A549 (cell line): ENCODE results near the gene VANGL1. TPM values are rescaled to one million over a fixed set of nuclear protein-coding genes. Genes with fewer than 3 reads are reported as not detected.

Experiments used
- ATAC-seq, 2 experiments: fragments of 200-7000 bp in 1 of 2; fragments of >200 bp in 1 of 2; cut with Nextera tagmentation in 1 of 2; cut with Tn5 transposase in 1 of 2; 3 replicates each; pipeline versions ENCODE4 v1.8.0 to v1.9.1; 2018 to 2020; ENCODE audit warnings: mild to moderate bottlenecking in 1 of 2, moderate library complexity in 1 of 2
- CTCF ChIA-PET: fragments of 300-600 bp; sonication (Branson Sonifier 250); formaldehyde crosslinking; extraction: SDS; loops from one replicate; lab custom pipeline; 2021; ENCODE audit warnings: antibody characterized with exemption, inconsistent platforms; lab: Yijun Ruan, JAX
- POLR2A ChIA-PET: fragments of 350-600 bp; formaldehyde crosslinking; extraction: SDS; loops from one replicate; lab custom pipeline; 2021; ENCODE audit warnings: antibody characterized with exemption, inconsistent platforms; lab: Yijun Ruan, JAX
- DNase-seq, 2 experiments: peaks; one replicate each; pipeline versions ENCODE4 v3.0.0 to v3.0.0-alpha.2; 2011 to 2016; ENCODE audit warnings: low read depth in 1 of 2, low spot score in 1 of 2
- FAIRE-seq: peaks from 2 replicates; lab custom pipeline; 2011; peaks lifted over from hg19 to GRCh38; lab: Jason Lieb, UNC
- H3K27ac ChIP-seq, 2 experiments: fragments of >200 bp; sonication (Bioruptor Twin); formaldehyde crosslinking; 3 replicates each; pipeline ENCODE4 v1.5.1; 2016 to 2017
- H3K4me1 ChIP-seq: fragments of >200 bp; sonication (Bioruptor Twin); formaldehyde crosslinking; 3 replicates; pipeline ENCODE4 v1.6.1; 2016
- H3K4me2 ChIP-seq: fragments of >200 bp; sonication (Bioruptor Twin); formaldehyde crosslinking; 3 replicates; pipeline ENCODE4 v1.6.1; 2016
- H3K4me3 ChIP-seq: fragments of >200 bp; sonication (Bioruptor Twin); formaldehyde crosslinking; 3 replicates; pipeline ENCODE4 v1.5.1; 2016
- H3K9me3 ChIP-seq: fragments of >200 bp; sonication (Bioruptor Twin); formaldehyde crosslinking; 3 replicates; pipeline ENCODE4 v1.6.1; 2016
- BHLHE40 ChIP-seq: IDR thresholded peaks from 2 replicates; pipeline ENCODE4 v1.6.1; 2012; ENCODE audit warnings: low read depth, low read length, inconsistent platforms
- CBX2 ChIP-seq: fragments of 200-600 bp; sonication (generic); IDR thresholded peaks from 2 replicates; pipeline ENCODE4 v1.6.1; 2016; ENCODE audit warnings: low read depth, mild to moderate bottlenecking, borderline replicate concordance
- CHD4 ChIP-seq: fragments of 200-600 bp; sonication (generic); IDR thresholded peaks from 2 replicates; pipeline ENCODE4 v1.6.1; 2016; ENCODE audit warnings: antibody characterized with exemption, mild to moderate bottlenecking, borderline replicate concordance
- EHF ChIP-seq: fragments of 250-450 bp; sonication (Bioruptor Pico); IDR thresholded peaks from 2 replicates; pipeline ENCODE4 v1.5.0; 2020; ENCODE audit warnings: mild to moderate bottlenecking
- ELK1 ChIP-seq: fragments of 150-350 bp; IDR thresholded peaks from 2 replicates; pipeline ENCODE4 v1.6.1; 2014; ENCODE audit warnings: low read depth, mild to moderate bottlenecking, low read length
- EP300 ChIP-seq, 2 experiments: fragments of >200 bp; sonication (Bioruptor Twin); formaldehyde crosslinking; IDR thresholded peaks; 2 replicates in 1 of 2; 3 replicates in 1 of 2; pipeline ENCODE4 v1.6.1; 2016 to 2017
- HEYL ChIP-seq: fragments of 250-450 bp; sonication (Bioruptor Pico); IDR thresholded peaks from 2 replicates; pipeline ENCODE4 v1.8.0; 2021; ENCODE audit warnings: mild to moderate bottlenecking, moderate library complexity
- HMGXB4 ChIP-seq: fragments of 250-450 bp; sonication (Bioruptor Pico); IDR thresholded peaks from 2 replicates; pipeline ENCODE4 v1.5.0; 2021; ENCODE audit warnings: mild to moderate bottlenecking, moderate library complexity, borderline replicate concordance
- HOXA7 ChIP-seq: fragments of 250-450 bp; sonication (Bioruptor Pico); IDR thresholded peaks from 2 replicates; pipeline ENCODE4 v1.5.0; 2020; ENCODE audit warnings: mild to moderate bottlenecking, moderate library complexity
- HOXB13 ChIP-seq: fragments of 250-450 bp; sonication (Bioruptor Pico); IDR thresholded peaks from 2 replicates; pipeline ENCODE4 v1.5.0; 2020; ENCODE audit warnings: low read depth, mild to moderate bottlenecking, moderate library complexity
- KDM5A ChIP-seq: fragments of 200-600 bp; sonication (generic); IDR thresholded peaks from 2 replicates; pipeline ENCODE4 v1.6.1; 2016; ENCODE audit warnings: antibody characterized with exemption, mild to moderate bottlenecking
- MAFK ChIP-seq: fragments of 450-650 bp; IDR thresholded peaks from 2 replicates; pipeline ENCODE4 v1.6.1; 2014; ENCODE audit not compliant: partially characterized antibody
- MAX ChIP-seq: IDR thresholded peaks from 2 replicates; pipeline ENCODE4 v1.6.1; 2012
- MYC ChIP-seq: IDR thresholded peaks from 2 replicates; pipeline ENCODE4 v1.6.1; 2012; ENCODE audit warnings: mild to moderate bottlenecking, inconsistent platforms, low read length, improper control_type of control experiment, borderline replicate concordance
- NFE2L2 ChIP-seq: fragments of 150-350 bp; conservative IDR thresholded peaks from 2 replicates; pipeline ENCODE4 v1.6.1; 2014; ENCODE audit warnings: low read length
- NR3C1 ChIP-seq: fragments of >200 bp; sonication (Bioruptor Twin); formaldehyde crosslinking; IDR thresholded peaks from 3 replicates; pipeline ENCODE4 v1.6.1; 2017
- PBX3 ChIP-seq: IDR thresholded peaks from 2 replicates; pipeline ENCODE4 v1.6.1; 2012
- POLR2A ChIP-seq: IDR thresholded peaks from 2 replicates; pipeline ENCODE4 v1.6.1; 2012; ENCODE audit warnings: mild to moderate bottlenecking, low read length
- RAD21 ChIP-seq, 2 experiments: fragments of >200 bp in 1 of 2; sonication (Bioruptor Twin) in 1 of 2; formaldehyde crosslinking in 1 of 2; IDR thresholded peaks in 1 of 2; conservative IDR thresholded peaks in 1 of 2; 2 replicates in 1 of 2; 3 replicates in 1 of 2; pipeline ENCODE4 v1.6.1; 2012 to 2018; ENCODE audit warnings: inconsistent platforms in 1 of 2
- TFCP2L1 ChIP-seq: fragments of 250-450 bp; sonication (Bioruptor Pico); IDR thresholded peaks from 2 replicates; pipeline ENCODE4 v1.5.0; 2021; ENCODE audit warnings: mild to moderate bottlenecking
- TP53 ChIP-seq: fragments of 250-450 bp; sonication (Bioruptor Pico); IDR thresholded peaks from 2 replicates; pipeline ENCODE4 v1.5.0; 2021; ENCODE audit warnings: mild to moderate bottlenecking, moderate library complexity
- ZFP36 ChIP-seq: fragments of 450-650 bp; IDR thresholded peaks from 2 replicates; pipeline ENCODE4 v1.6.1; 2014; ENCODE audit warnings: borderline replicate concordance; ENCODE audit not compliant: partially characterized antibody
- ZNF302 ChIP-seq: fragments of 250-450 bp; sonication (Bioruptor Pico); IDR thresholded peaks from 2 replicates; pipeline ENCODE4 v1.9.0; 2021; ENCODE audit warnings: inconsistent platforms, mild to moderate bottlenecking, moderate library complexity
- WGBS: methylation state at CpG from one replicate; pipeline ENCODE4 v1.1.6; 2017; ENCODE audit errors: missing lambda C conversion rate; 5-methylcytosine and 5-hydroxymethylcytosine counted together
- polyA plus RNA-seq, 4 experiments: library from polyadenylated mRNA; depleted of rRNA in 3 of 4; stranded (reverse); fragments of >200 nt; fragmentation: RNase III in 1 of 4; extraction: RNeasy Plus Mini Kit Qiagen cat#74134 plus additional on column Dnase treatment in 1 of 4; gene quantifications; 2 replicates in 3 of 4; 3 replicates in 1 of 4; pipeline ENCODE4 v1.2.3, GENCODE V29; 2011 to 2017

Gene VANGL1
- polyA plus RNA-seq, 2 of the 4 experiments (the other 2 are of a cell fraction) = 11.0 to 11.5 TPM

- Histone ChIP-seq H3K4me1 (no peaks in the 10 kb centered on the region), H3K4me3 (no peak overlapping the region), H3K4me2 (no peak overlapping the region)
- TF ChIP-seq TFCP2L1 (no peak), HOXA7 (CRISPR knock-in tag) (no peak), HEYL (CRISPR knock-in tag) (no peak), CBX2 (no peak), HMGXB4 (CRISPR knock-in tag) (no peak), MAX (no peak), EHF (no peak), HOXB13 (CRISPR knock-in tag) (no peak), BHLHE40 (no peak), TP53 (CRISPR knock-in tag) (no peak), RAD21 (conservative IDR thresholded peaks at IDR 0.05 in 1 of 2, IDR thresholded peaks at IDR 0.05 in 1 of 2) (no peak), CHD4 (no peak), ZFP36 (no peak), PBX3 (no peak), EP300 (IDR thresholded peaks at IDR 0.05) (no peak), NFE2L2 (no peak), MYC (no peak), POLR2A (no peak), ZNF302 (no peak), ELK1 (no peak)
- TF ChIP-seq, all 56 proteins: peak for 0
- CTCF ChIA-PET = no interaction called here
- 69% methylated on average over 2 of the region's 3 CpGs for WGBS
- H3K27ac ChIP-seq = no peak overlapping the region
- DNase-seq (no peak), FAIRE-seq (no peak), ATAC-seq (no peak)
- POLR2A ChIA-PET = no interaction called here
- H3K9me3 ChIP-seq = no peaks in the 10 kb centered on the region
These were observed 84.4 kb downstream of the VANGL1 start for GRCh38 chr1:115726161-115726560.

GRCh38 chr1:115726570-115726969 lies 84.8 kb downstream of the VANGL1 start:
- no peak overlapping the region for H3K4me3 ChIP-seq
- ChIA-PET CTCF (no interaction called here), POLR2A (no interaction called here)
- no peak for DNase-seq
- H3K9me3 ChIP-seq = no peaks in the 10 kb centered on the region
- no peak for TF ChIP-seq KDM5A
- no peak for TF ChIP-seq NR3C1
- peak; percentile 33 for TF ChIP-seq MAFK
- ATAC-seq = no peak
- FAIRE-seq = no peak
- H3K4me2 ChIP-seq = no peak overlapping the region
- no peak overlapping the region for H3K27ac ChIP-seq
- H3K4me1 ChIP-seq = no peaks in the 10 kb centered on the region
